AG09309 (cell line): ENCODE results near the gene IDI2.

Source experiments
- DNase-seq: peaks from one replicate; pipeline ENCODE4 v3.0.0-alpha.2; 2010; ENCODE audit warnings: low read depth
- H3K4me3 ChIP-seq: 2 replicates; pipeline ENCODE4 v1.5.1; 2011; ENCODE audit warnings: mild to moderate bottlenecking, low read depth, low read length, moderate library complexity; ENCODE audit not compliant: control insufficient read depth
- CTCF ChIP-seq: IDR thresholded peaks from 2 replicates; pipeline ENCODE4 v1.5.1; 2011; ENCODE audit warnings: mild to moderate bottlenecking, low read depth, low read length, inconsistent platforms; ENCODE audit not compliant: insufficient read depth, control insufficient read depth; ENCODE audit errors: missing control alignments

IDI2 gene

GRCh38 chr10:1037098-1037497 is 11.4 kb upstream of the IDI2 start:
- no peak for TF ChIP-seq CTCF

GRCh38 chr10:1036341-1036791 is 10.7 kb upstream of the IDI2 start:
- no peak overlapping the region for H3K4me3 ChIP-seq
- no peak for DNase-seq
- no peak for TF ChIP-seq CTCF

More at GRCh38 chr10:1037098-1037497, 11.4 kb upstream of the IDI2 start:
- no peak overlapping the region for H3K4me3 ChIP-seq
- DNase-seq = no peak

- H3K4me3 ChIP-seq = no peak overlapping the region
- TF ChIP-seq CTCF = no peak
- DNase-seq = no peak
These were observed 9.5 kb upstream of the IDI2 start for GRCh38 chr10:1035201-1035600.

GRCh38 chr10:1034758-1035157 is 9.1 kb upstream of the IDI2 start:
- no peak for TF ChIP-seq CTCF
- no peak overlapping the region for H3K4me3 ChIP-seq
- DNase-seq = no peak

- DNase-seq = no peak
- no peak for TF ChIP-seq CTCF
- H3K4me3 ChIP-seq = no peak overlapping the region
These were observed 7.9 kb upstream of the IDI2 start for GRCh38 chr10:1033601-1034000.

- DNase-seq = no peak
These were observed 4.2 kb upstream of the IDI2 start for GRCh38 chr10:1029838-1030237.

More at GRCh38 chr10:1029838-1030237, 4.2 kb upstream of the IDI2 start:
- no peak overlapping the region for H3K4me3 ChIP-seq
- no peak for TF ChIP-seq CTCF
